Stimulated activated naive CD4-positive, alpha-beta T cell (primary cell): Measurements from ENCODE around the gene IGSF5.
"Not testable (repeated sequence)": the region's sequence is repeated elsewhere in the genome, so short reads cannot be mapped to it uniquely, and the experiment has no call there.

Source experiments
- DNase-seq, 6 experiments: peaks; one replicate each; lab custom pipeline; 2025; lab: John Stamatoyannopoulos, UW

IGSF5 gene

DNA sequence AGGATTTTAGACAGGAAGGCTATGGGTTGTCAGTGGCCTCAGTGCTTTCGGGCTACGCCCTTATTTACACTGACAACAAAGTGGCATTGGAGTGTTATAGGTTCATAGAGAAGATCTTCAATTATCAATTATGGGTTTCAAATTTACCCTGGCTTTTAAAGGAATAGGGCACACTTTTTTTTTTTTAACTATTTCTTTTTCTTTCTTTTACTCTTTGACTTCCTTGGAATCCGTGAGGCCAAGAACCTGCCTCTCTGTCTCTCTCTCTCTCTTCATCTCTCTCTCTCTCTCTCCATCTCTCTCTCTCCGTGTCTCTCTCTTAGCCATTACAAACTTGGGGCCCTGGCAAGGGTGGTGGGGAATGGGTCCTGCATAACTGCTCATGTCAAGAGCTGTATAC is at the start of gene IGSF5:
TSS of gene IGSF5 (plus strand) at position 301 of the 400 bp plus-strand sequence. CDS start 327 bp downstream, outside the sequence.
- DNase-seq, result not testable (repeated sequence)

DNA sequence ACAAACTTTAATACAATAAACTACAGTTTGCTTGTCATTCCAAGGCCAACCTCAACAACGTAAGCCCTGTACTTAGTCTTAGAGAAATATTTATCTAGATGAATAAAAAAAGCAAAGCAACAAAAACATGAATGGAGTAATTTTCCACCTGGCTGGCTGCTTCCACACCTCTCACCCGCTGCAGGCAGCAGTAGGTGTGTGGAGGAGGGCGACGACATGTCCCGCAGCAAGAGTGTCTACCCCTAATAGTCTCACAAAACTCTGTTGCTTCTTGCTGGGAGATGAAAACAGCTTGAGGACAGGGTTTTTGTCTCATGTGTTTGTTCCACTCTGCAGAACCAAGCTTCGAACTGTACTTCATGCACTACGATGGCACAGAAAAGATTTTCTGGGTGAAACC is 48.8 kb upstream of the IGSF5 start:
- DNase-seq, result no peak

DNA sequence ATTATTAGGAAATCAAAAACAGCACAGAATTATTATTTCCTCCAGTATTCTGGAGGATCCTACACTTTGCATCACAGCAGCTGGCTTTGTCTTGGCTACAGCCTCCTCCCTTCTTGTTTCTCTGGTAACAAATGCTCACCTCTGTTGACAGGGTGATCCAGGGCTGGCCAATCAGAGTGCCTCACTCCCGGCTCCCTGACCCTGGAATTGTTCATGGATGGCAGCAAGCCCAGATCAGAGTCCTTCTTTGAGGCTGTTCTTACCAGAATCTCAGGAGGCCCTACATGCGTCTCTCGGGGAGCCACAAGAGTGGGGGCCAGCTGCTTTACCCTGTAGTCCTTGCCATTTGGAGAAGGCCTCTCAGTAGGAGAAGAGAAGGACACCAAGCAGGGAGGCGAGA is 48.4 kb upstream of the IGSF5 start:
- DNase-seq, result no peak

DNA sequence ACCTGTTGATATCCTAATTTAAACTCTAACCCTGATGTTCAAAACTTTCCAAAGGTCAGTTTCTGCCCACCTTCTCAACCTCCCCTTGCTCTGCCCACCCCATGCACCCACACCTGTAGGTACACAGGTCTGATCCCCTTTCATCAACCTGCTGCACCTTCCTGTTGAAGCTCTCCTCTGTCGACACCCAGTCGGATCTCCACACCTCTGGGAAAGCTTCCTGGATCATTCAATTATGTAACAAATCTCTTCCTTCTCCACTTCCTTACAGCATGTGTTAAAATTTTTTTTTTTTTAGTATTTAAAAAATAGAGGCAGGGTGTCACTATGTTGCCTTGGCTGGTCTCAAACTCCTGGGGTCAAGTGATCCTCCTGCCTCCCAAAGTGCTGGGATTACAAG is 44.7 kb upstream of the IGSF5 start:
- no peak for DNase-seq

DNA sequence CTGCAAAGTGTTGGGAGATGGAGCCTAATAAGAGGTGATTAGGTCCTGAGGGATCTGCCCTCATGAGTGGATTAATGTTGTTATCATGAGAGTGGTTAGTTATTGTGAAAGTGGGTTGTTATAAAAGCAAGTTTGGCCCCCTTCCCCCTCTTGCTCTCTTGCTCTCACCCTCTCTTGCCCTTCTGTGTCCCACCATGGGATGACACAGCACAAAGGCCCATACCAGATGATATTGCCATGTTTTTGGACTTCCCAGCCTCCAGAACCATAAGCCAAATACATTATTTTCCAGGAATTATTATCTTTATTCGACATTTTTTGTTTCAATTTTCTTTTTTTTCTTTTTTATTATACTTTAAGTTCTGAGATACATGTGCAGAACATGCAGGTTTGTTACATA is 41.4 kb upstream of the IGSF5 start:
- DNase-seq, result no peak

DNA sequence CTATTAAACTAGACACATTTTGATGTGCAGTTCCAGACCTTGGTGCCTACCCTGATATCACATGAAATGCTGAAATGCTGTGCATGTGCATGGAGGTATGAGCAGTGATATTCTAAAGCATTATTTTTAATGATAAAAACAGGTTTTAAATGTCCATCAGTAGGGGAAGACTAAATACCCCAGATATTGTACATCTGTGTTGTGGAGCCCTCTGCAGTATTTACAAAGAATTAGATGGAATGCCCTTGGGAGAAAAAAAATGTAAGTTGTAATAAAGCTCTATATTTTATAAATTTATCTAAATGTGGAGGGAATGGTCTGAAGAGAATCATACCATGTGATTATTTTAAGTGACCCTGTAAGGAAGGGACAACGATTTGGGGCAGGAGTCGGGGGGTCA is 39.1 kb upstream of the IGSF5 start:
- DNase-seq, result no peak

DNA sequence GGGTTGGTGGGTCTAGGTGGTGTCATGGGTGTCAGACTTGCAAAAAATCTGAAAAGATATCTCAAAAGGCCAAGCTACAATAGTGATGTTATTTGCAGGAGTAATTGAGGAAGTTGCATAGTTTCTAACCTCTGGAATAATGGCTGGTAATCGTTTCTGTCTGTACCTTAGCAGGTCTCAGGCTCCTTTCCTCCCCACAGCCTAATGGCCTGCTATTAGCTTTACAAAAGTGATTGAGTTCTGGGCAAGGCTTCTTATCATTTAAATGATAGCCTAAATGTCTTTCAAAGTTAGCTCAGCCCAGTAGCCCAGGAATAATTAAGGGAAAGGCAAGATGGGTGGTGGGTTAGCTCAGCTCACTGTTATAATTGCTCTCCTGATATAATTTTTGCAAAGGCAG is 37.7 kb upstream of the IGSF5 start:
- no peak for DNase-seq

DNA sequence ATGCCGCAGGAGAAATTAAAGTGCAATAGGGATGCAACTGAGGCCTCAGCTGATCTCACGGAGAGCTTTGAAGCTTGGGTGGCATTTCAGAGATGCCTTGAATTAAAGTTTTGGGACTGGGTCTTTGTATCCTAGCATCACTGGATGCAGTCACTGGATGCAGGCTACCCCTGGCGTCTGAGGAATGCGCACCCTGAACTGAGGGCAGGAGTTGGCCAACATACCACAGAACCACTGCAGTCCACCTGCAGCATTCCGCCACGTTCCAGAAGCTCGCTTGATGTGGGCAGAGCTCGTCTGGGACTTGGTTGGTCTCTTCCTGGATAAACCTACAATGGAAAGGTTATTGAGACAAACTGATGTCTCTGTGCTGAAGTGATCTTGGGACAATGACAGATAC is 34.1 kb upstream of the IGSF5 start:
- no peak for DNase-seq

DNA sequence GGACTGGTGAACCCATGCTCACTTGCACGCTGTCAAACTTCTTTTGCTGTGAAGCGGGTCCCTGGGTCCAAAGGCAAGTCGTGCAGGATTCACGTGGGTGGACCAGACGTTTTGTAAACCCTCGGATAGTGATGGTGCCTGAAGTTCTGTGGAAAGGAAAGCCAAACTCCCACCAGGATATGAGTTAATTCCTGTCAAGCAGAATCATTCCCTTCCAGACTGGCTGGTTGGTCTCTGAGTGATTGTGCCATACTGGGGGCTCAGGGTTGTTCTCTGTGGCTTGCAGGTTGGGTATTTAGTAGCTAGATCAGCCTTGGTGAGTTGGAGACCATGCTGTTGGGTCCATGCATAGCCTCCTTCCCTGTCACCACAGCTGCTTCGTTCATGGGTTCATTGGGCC is 32.7 kb upstream of the IGSF5 start:
- DNase-seq, result no peak

DNA sequence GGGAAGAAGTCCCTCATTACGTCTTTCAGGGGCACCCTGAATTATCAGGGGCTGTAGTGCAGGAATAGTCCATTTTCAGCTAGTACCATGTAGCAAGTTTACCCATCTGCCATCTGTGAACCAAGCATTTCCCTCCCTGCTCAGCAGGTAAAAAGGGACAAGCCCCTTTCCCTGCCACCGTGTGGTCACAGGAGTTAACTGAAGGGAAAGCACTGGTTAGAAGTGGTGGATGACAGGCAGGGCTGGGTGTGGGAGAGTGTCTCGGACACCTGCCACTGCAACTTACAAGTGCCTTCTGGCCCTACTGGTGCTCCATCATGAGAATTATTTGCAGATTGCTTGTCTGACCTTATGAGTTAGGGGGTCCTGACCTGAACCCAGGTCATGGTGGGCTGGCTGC is 32.0 kb upstream of the IGSF5 start:
- DNase-seq, result no peak

DNA sequence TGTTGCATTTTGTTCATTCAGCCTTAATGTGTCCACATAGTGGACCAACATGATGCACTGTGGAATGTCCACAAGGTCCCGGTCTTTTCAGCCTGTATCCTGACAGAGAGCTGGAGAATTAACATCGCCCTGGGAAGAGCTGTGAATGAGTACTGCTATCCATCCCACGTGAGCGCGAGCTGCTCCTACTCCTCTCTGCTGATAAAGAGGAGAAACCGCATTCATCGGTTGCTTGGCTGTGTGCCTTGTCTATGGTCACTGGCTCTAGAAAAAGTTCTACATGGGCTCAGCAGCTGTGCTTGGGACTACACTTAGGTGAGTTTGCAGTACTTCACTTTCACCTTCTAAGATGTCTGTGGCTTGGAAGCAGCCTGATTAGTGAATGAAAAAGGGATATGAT is 31.1 kb upstream of the IGSF5 start:
- DNase-seq, result no peak

DNA sequence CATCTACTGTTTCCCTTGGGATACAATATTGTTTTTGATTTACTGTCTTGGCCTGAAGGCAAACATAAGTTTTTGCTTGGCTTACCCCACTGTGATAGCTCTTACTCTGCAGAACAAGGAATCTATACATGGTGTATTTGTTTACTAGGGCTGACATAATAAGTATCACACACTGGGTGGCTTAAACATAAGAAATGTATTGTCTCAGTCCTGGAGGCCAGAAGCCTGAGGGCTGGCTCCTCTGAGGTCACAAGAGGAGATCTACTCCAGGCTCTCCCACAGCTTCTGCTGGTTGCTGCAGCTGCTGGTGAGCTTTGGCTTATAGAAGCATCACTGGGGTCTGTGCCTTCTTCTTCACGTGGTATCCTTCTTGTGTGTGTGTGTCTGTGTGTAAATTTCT is 30.7 kb upstream of the IGSF5 start:
- no peak for DNase-seq

DNA sequence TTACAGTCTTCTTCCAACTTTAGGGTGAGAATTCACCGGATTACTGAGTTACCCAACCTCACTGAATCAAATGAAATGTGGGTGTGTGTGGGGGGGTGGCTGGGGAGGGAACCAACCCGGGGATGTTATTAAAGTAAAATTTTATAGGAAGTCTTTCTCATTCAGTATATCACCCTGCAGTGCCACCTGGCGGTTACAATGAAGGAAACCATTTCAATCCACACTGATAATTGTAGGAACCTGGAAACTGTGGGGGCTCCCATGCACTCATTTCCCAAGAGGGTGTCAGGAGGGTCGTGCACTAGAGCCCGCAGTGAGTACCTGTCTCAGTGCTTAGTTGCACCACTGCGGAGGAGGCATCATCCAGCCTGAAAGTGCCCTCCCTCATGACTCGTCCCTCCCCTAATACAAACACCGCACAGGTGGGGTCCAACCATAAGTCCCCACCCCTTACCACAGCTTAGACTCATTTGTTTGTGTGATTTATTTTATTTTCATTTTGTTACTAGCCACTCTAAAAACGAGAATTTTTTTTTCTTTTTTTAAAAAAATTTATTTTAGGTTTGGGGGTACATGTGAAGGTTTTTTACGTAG is 29.1 kb upstream of the IGSF5 start:
- DNase-seq, result peak in 4 of 6 experiments; percentile 1 to 15 (median 2)

DNA sequence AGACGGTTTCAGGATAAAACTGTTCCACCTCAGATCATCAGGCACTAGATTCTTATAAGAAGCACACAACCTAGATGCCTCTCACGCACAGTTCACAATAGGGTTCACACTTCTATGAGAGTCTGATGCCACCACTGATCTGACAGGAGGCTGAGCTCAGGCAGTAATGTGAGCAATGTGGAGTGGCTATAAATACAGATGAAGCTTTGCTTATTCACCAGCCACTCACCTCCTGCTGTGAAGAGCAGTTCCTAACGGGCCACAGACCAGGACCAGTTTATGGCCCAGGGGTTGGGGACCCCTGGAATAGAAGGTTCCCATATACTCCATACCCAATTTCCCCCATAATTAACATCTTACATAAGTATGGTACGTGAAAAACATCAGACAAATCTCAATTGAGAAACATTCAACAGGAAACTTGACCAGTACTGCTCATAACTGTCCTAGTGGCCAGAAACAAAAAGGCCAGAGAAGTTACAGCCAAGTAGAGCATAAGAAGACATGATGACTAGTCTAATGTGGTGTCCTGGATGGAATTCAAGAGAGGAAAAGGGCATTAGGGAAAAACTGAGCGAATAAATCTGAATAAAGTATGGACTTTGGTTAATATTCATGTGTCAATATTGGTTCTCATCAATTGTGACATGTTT is 24.7 kb upstream of the IGSF5 start:
- DNase-seq, result no peak

DNA sequence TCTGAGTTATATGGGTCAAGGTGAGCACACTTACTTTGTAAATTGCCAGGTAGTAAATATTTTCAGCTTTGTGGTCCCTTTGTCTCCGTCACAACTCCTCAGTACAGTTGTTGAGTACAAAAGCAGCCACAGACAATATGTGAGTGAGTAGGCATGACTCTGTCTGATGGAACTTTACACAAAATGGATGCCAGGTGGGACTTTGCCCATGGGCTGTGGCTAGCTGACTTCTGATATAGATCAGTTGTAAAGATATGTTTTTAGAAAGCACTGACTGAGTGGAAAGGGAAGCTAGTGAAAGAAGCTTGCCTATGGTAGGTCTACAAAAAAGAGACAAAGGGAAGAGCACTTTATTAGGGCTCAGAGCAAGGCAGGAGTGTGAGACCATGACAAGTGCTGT is 23.1 kb upstream of the IGSF5 start:
- no peak for DNase-seq

DNA sequence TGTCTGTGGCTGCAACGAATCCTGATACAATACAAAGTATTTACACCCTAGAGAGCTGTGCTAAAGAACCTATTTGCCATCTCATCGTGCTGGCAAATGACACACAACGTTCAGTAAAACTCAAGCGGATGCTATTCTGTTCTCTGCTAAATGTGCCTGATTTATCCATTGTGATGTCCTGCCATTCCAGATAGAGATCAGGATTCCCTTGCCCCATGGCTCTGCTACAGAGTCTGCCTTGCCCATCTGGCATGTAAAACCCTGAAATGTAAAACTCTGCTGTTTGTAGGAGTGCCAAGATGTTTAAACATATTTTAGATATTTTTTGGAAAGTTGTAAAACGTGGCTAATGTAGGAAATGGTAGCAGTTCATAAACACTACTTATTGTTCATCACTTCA is 20.0 kb upstream of the IGSF5 start:
- DNase-seq, result no peak

DNA sequence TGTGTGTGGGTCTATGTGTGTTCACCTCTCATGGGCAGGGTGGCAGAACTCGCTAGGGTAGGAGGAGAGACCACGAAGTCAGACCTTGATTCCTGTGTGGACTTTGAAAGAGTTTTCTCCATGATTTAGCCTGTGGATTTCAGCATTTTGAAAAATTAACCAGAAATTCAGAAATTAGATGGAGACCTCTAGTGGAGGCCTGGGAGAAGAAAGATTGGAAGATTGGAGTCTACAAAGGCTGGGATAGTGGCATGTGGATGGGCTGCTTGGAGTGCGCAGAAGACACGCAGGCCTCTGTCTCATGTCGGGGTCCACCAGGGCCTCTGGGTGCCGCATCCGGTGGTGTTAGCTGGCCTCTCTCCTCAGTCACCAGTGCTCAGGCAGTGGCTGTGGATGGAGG is 18.9 kb upstream of the IGSF5 start:
- no peak for DNase-seq

DNA sequence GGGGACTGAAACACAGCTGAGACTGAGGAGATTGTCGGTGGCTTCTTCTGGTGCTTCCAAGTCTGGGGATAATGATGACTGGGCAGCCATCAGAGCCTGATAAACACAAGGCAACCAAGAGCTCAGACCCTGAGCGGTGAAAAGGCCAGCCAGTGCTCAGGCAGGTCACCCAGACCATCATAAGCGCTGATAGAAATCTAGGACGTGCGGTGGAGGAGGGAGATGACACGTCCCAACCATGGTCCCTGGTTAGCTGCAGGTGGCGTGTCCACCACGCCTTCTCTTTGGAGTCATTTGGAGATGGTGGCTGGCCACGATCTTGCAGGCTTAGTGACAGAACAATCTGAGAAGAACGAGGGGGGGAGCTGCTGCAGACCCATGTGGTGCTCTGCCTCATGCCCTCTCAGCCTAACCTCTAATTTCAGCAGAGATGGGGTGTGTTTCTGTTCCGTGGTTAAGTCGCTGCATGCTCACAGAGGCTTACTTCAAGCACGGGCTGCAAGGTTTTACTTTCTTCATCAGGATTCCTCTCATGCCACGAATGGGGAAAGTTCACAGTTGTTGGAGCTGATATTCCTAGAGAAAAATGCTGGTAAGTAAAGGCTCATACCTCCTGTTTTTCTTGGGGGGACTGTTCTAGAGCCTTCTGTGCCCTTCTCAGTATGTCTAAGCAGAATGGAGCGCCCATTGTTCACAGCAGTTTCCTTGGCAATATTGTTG is 17.4 kb upstream of the IGSF5 start:
- no peak for DNase-seq

DNA sequence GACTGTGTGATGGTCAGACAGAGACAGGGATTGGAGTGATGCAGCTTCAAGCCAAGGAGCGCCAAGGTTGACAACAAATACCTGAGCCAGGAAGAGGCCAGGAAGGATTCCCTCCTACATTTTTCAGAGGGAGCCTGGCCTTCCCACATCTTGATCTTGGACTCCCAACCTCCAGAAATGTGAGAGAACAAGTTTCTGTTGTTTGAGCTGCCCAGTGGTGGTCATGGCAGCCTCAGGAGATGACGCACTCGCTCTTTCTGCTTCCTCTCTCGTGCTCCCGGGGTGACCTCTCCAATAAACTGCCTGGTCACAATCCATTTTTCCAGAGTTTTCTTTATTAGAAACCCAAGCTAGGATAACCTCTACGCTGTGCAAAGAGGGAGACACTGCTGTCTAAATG is 16.6 kb upstream of the IGSF5 start:
- DNase-seq, result no peak

DNA sequence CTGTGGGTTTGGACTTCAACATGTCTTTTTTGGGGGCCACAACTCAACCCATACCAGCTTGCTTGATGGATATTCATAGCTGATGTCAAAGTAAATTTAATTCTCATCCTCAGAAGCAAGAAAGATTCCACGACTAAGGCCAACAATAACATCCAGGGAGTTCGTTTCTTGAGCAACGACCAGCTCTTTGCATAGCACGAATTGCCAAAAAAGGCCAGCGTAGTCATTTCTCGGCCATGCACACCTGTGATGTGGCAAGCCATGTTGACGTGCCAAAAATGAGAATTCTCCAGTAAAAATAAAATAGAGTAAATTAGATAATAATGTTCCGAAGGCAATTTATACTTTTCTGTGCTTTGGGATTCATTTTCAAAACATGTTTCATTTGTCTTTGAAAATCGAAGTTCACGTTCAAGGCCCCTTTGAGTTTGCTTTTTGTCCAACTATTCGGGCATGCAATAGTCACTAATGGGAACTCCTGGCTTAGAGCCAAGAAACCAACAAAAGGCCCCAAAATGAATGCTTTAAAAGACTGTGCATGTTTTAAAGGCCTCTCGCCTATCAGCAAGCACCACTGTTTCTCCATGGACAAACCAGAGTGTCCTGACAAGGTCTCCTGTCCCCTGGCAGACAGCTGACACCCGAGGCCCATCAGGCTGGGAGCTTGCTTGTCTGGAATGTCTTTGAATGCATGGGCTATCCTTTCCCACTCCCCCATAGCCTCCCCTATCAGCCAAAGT is 14.4 kb upstream of the IGSF5 start:
- DNase-seq, result no peak

DNA sequence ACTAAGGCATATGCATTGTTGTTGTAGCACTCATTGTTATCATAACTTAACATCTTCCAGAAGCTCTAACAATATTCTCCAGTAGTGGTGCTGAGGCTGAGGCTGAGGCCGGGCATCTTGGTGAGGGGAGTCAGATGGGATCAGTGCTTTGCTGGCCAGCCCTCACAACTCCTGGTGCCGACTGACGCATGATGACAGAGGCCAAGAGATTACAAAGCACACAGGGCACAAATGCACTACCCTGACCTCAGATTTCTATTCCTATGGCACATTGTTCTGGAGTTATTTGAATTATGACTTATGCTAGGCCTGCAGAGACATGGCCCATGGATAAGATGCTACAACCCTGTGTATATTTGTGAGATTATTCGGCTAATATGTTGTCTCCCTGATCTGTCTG is 8.3 kb upstream of the IGSF5 start:
- DNase-seq, result no peak

DNA sequence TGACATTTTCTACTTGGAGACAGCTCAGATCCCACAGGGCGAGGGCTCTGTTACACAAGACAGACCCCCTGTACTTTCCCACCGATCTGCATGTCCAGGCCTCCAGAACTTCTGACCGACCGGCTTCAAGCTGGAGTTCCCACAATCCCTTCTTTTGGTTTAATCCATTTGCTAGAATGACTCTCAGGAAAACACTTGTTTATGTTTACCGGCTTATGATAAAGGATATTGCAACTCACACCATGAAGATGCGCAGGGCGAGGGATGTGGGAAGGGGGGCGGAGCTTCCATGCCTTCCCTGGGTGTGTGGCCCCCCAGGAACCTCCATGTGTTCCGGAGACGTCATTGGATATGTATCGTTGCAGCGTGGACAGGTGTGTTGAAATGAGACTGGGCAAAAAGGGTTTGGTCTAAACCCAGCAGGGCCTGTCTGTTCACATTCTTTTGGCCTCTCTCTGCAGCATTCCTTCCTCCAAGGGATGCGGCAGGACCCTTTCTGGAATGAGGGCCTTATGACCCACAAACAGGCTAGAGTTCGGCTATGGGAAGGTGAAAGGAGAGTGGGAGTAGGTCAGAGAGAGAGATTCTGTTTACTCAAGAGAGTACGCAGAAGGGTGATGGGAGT is 7.5 kb upstream of the IGSF5 start:
- no peak for DNase-seq
